GM20431 (cell line): Measurements from ENCODE around the gene PIGO.

Experiments
- in situ Hi-C: fragments of 300-500 bp; cut with MseI, MboI; formaldehyde crosslinking; loops from one replicate; pipeline ENCODE4 v1.15.0; 2020; ENCODE audit warnings: low sequenced_read_pairs; ENCODE audit not compliant: unreplicated experiment

The PIGO gene

GRCh38 chr9:35073279-35073612 is 23.1 kb downstream of the PIGO start:
- in situ Hi-C loops = no loop called here

- in situ Hi-C loops = no loop called here
Observed at GRCh38 chr9:35072461-35073278, 23.7 kb downstream of the PIGO start, which contains the start of gene VCP. TSS of gene VCP (minus strand) at chr9:35072625. CDS start at chr9:35072353, 272 bp downstream.

GRCh38 chr9:35071814-35072460 is 24.5 kb downstream of the PIGO start:
- in situ Hi-C loops = no loop called here

- in situ Hi-C loops = no loop called here
Observed at GRCh38 chr9:35070823-35071813, 25.3 kb downstream of the PIGO start.

- in situ Hi-C loops = no loop called here
Observed at GRCh38 chr9:35069020-35069419, 27.4 kb downstream of the PIGO start.

- in situ Hi-C loops = no loop called here
Observed at GRCh38 chr9:35067056-35067455, 29.3 kb downstream of the PIGO start.

GRCh38 chr9:35060548-35061207 is 35.7 kb downstream of the PIGO start:
- in situ Hi-C loops = no loop called here

GRCh38 chr9:35059438-35059837 is 37.0 kb downstream of the PIGO start:
- in situ Hi-C loops = no loop called here

- in situ Hi-C loops = no loop called here
Observed at GRCh38 chr9:35057271-35057620, 39.1 kb downstream of the PIGO start.

GRCh38 chr9:35056571-35057270 is 39.7 kb downstream of the PIGO start:
- in situ Hi-C loops = no loop called here

- in situ Hi-C loops = no loop called here
Observed at GRCh38 chr9:35054871-35055644, 41.3 kb downstream of the PIGO start.

GRCh38 chr9:35054185-35054835 is 42.1 kb downstream of the PIGO start:
- in situ Hi-C loops = no loop called here

- in situ Hi-C loops = no loop called here
Observed at GRCh38 chr9:35051069-35051967, 45.1 kb downstream of the PIGO start.

GRCh38 chr9:35048511-35048910 is 47.9 kb downstream of the PIGO start:
- in situ Hi-C loops = no loop called here

GRCh38 chr9:35044071-35044470 is 52.3 kb downstream of the PIGO start:
- in situ Hi-C loops = no loop called here

GRCh38 chr9:35042891-35043545 is 53.4 kb downstream of the PIGO start:
- in situ Hi-C loops = no loop called here

GRCh38 chr9:35042081-35042604 is 54.2 kb downstream of the PIGO start:
- in situ Hi-C loops = no loop called here
